ENCODE measurements around the gene IL21R.
"Not testable (repeated sequence)": the region's sequence is repeated elsewhere in the genome, so short reads cannot be mapped to it uniquely, and the experiment has no call there.

IL21R gene

DNA sequence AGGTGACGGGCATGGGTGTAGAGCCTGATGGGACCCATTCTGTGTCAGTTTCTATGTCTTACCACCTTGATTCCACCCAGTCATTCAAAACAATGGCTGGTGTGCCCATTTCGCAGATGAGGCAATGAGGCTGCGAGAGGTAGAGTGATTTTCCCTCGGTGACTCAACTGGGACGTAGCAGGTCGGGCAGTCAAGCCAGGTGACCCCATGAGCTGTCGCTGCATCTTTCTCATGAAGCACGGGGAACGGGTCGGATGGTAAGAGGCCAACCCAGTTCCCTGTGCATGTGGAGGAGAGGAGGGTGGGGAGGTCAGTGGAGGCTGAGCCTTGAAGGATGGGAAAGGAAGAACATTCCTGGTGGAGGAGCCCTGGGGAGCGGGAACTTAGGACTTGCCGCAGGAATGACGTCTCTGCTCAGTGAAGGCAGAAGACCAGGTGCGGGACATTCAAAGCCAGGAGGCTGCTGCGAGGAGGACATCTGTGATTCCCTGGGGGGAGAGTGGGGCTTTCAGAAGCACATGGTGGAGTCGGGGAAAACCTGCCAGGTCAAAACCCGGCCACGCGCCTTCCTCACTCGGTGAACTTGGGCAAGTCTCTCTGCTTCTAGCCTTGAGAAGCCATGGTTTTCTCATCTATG lies 1.1 kb downstream of the IL21R start:
- DNase-seq = peak; percentile 55 to 58

DNA sequence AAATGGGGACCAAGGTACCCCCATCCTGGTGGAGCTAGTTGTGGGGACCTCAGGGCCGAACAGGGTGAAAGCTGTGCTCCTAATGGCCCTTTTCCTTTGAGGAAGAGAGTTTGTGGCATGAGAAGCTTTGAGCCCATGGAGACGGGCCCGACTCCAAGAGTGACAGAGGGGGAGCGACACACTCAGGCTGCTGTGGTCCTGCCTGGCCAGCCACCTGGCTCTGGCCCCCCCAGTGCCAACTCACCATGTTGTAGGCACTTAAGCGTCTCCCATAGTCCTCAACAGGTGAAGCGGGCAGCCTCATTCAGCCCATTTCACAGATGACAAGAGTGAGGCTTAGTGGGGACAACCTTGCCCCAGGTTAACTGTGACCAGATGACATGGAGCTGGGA lies 1.6 kb downstream of the IL21R start:
- DNase-seq = peak in 1 of 2 donors; percentile 28

DNA sequence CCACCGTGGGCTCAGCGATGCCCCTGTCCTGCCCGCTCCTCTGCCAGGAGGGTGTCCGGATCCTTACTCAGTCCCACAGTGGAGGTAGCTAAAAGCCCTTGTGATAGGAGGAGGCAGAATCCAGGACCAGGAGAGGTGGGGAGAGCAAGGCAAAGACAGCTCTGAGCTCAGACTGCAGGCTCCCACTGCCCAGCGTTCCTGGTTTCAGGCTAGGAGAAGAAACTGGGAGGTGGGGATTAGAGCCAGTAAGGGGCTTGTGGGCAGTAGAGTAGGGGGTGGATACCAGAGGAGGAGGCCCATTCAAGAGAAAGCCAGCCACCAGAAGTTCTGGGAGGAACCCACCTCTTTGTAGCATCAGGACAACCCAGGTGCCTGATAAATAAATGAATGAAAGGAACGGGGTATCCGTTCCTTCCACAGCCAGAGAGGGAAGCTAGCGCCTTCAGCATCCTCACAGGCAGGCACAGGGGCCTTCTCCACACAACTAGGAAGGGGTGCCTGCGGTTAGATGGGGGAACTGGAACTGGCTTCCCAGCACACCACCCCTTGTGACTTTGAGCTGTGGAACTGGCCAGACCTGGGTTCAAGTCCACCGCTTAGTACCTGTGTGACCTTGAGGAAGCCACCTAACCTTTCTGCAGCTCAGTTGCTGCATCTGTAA lies 2.3 kb downstream of the IL21R start:
- DNase-seq = peak; percentile 39 to 55

DNA sequence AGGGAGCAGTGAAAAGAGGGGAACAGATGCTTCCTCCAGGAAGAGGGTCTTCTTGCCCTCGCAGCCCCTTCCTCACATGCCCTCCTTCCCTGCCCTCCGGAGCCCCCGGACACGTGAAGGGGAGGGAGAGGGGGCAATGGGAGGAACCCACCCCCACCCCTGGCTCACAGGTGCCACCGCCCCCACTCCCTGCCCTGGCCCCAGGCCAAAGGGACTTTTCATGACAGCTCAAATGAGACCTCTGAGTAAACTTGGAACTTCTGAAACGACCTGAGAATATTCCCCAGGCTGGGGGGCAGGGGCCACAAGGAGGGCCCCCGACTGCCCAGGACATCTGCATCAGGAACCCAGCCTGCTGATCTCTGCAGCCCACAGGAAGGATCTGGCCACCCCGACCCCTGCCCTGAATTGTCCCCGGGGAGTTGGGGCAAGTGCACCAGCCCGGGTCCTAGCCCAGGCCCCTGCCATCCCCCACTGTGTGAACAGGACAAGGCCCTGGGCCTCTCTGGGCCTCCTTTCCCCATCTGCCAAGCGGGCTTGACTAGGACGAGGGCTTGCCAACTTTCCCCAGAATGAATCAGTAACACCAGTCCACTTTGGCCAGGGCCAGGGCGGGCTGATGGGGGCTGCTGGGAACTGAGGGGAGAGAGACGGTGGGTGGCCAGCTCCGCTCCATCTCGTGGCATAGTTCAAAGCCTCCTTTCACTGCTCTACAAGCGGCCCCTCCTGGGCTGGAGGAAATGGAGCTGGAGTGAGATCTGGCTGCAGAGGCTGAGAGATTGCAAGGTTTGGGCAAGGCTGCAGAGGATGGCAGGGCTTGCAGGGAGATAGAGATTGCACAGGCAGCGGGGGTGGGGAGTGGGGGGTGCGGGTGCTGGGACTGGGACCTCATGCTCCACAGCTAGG lies 3.8 kb downstream of the IL21R start:
- DNase-seq = peak; percentile 84 to 85

DNA sequence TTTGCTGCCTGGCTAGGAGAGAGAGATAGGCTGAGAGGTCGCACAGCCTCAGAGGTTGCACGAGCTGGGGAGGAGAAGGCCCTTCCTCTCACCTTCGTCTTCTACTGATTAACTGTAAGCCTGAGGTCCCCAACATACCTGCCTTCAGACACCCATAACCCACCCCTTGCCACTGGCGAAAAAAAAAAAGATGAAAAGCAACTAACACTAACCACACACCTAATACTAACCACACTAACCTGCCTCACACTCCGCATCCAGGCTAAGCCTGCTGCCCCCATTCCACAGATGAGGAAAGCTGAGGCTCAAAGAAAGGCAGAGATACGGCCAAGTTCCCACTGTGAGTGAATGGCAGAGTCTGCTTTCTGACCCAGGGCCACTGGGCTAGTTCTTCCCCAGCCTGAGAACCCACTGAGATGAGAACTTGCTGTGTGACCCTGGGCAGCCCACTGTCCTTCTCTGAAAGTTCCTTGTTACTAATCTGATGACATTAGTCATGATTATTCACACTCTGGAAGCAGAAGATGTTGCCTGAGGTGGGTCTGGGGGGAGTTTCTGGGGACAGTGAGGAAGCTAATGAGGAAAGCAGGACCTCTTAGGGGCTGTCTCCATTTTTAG lies 4.6 kb downstream of the IL21R start:
- DNase-seq = peak in 1 of 2 donors; percentile 45

DNA sequence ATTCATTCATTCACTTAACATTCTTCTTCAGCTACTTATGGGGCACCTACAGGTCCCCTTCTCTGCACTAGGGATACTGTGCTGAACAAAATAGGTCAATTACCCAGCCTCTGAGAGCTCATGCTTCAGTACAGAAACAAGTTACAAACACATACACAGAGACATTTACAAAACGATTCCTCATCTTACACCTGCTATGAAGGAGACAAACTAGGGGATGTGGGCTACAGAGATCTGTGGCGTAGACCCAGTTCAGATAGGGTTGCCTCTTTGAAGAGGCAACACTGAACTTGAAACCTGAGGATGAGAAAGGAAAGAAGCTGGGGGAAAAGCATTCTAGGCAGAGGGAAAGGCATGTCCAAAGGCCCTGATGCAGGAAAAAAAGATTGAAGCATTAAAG lies 5.2 kb downstream of the IL21R start:
- no peak for DNase-seq

DNA sequence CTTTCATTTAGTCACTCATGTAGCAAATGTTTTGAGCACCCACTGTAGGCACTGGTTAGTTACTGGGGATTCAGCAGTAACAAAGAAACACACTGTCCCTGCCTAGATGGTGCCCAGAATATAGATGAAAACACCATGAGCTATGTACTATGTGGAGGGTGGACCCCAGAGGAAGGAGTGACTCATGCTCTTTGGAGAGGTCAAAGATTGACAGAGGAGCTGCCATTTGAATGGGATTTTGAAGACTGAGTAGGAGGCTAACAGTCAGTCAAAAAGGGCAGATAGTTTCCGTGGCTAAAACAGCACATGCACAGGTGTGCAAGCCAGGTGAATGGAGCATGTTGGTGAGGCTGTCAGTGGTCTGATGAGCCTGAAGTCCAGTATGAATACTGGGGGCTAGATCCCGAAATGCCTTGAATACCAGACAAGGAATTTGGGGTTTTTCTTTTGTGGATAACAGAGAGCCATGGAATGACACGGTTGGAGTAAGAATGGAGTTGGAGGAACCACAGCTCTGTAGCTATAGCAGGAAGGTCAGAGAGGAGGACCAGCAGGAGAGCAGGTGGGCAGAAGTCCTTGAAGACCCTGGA lies 6.1 kb downstream of the IL21R start:
- peak; percentile 36 to 55 for DNase-seq

DNA sequence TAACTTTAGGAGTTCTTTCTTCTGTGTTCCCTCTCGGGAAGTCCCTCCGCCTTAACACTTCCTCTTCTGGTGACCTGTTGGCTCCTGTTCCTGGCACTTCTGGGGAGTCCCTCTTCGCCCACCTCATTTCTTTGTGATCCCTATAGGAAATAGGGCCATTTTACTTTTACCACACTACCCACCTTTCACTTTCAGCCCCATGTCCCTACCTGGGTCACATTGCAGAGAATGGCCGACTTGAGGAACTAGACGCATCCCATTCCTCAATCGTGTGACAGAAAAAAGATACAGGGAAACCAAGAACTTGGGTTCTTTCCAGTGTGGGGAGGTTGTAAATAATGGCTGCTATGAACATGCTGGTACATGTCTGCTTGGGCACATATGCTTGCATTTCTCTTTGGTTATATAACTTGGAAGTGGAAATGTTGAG lies 6.6 kb downstream of the IL21R start:
- DNase-seq = no peak

DNA sequence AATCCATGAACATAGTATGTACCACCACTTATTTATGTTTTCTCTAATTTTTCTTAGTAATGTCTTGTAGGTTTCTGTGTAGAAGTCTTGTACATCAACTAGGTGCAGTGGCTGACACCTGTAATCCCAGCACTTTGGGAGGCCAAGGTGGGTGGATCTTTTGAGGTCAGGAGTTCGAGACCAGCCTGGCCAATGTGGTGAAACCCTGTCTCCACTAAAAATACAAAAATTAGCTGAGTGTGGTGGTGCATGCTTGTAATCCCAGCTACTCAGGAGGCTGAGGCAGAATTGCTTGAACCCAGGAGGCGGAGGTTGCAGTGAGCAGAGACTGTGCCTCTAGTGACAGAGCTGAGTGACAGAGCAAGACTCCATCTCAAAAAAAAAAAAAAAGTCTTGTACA lies 8.0 kb downstream of the IL21R start:
- not testable (repeated sequence) for DNase-seq

DNA sequence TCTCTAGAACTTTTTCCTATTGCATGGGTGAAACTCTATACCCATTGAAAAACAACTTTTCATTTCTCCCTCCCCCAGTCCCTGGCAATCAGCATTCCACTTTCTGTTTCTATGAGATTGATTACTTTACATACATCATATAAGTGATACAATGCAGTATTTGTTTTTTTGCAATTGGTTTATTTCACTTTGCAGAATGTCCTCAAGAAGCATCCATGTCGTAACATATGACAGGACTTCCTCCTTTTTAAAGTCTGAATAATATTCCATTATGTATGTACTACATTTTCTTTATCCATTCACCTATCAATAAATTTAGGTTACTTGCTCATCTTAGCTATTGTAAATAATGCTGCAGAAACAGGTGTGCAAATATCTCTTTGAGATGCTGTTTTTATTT lies 8.8 kb downstream of the IL21R start:
- no peak for DNase-seq

DNA sequence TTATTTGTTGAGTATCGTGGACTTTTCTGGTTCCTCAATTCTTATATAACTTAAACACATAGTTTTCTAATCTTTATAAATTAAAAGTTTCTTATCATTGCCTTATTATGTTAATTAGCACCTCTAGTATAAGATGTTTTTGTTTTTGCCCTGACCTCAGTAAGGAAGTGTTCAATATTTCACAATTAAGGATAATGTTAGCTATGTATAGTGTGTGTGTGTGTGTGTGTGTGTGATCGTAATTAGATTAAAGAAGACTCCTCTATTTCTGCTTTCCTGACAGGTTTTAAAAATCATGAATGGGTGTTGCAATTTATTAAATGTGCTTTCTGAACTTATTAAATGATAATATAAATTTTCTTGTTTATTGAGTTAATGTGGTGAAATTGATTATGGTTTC lies 12.0 kb downstream of the IL21R start:
- no peak for DNase-seq

DNA sequence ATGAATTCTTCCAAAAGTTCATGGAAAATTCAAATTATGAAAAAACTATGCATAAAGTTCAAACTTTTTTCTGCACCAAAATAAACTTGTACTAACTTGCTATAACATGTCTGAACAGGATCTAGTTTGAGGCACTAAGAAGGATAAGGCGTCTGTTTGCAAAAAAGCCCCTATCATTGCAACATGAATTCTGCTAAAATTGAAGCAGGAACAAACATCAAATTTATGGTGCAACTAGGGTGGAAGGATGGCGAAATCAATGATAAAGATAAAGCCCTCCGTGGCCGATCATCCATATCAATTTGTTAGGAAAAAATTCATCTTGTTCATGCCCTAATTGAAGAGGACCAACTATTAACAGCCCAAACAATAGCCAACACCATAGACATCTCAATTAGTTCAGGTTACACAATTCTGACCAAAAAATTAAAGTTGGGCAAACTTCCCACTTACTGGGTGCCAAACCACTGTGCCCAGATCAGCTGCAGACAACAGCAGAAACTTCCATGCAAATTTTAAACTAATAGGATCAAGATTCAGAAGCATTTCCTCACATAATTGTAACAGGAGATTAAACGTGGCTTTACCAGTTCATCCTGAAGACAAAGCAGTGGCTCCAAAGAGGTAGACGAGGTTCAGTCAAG lies 12.9 kb downstream of the IL21R start:
- no peak for DNase-seq

DNA sequence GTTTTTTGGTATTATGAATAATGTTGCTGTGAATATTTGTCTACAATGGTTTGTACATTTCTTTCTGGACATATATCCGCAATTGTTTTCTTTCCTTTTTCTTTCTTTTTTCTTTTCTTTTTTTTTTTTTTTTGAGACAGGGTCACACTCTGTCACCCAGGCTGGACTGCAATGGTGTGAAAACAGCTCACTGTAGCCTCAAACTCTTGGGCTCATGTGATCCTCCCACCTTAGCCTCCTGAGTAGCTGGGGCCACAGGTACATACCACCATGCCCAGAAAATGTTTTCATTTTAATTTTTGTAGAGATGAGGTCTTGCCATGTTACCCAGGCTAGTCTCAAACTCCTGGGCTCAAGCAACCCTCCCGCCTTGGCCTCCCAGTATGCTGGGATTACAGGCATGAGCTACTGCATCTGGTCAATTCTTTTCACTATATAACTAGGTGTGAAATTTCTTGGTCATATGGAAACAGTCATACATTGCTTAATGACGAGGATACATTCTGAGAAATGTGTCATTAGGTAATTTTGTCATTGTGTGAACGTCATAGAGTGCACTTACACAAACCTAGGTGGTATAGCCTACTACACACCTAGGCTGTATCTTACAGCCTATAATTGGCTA lies 15.2 kb downstream of the IL21R start:
- peak in 1 of 2 donors; percentile 14 for DNase-seq

DNA sequence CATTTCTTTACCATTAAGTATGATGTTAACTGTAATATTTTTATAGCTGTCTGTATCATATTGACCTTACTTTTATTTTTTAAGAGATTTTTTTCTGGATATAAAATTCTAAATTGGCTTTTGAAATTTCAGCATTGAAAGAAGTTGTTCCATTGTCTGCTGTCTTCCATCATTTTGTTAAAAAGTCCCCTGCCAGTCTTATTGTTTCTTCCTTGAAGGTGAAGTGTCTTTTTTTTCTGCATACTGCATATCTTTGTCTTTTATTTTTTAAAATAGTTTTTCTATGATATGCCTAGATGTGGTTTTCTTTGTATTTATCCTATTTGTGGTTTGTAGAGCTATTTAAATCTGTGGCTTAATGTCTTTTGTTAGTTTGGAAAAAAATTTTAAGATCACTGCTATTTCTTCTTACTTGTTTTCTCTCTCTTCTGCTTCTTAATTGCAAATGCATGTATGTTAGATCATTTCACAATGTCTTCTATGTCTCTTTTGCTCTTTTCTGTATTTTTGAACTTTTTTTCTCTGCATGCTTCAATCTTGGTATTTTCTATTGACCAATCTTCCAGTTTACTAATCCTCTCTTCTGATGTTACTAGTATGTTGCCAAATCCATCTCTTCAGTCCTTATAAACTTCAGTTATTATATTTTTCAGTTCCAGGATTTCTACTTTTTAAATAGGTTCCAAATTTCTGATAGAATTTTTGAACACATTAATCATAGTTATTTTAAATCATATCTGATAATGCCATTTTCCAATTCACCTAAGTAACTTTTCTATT lies 20.2 kb downstream of the IL21R start:
- no peak for DNase-seq

DNA sequence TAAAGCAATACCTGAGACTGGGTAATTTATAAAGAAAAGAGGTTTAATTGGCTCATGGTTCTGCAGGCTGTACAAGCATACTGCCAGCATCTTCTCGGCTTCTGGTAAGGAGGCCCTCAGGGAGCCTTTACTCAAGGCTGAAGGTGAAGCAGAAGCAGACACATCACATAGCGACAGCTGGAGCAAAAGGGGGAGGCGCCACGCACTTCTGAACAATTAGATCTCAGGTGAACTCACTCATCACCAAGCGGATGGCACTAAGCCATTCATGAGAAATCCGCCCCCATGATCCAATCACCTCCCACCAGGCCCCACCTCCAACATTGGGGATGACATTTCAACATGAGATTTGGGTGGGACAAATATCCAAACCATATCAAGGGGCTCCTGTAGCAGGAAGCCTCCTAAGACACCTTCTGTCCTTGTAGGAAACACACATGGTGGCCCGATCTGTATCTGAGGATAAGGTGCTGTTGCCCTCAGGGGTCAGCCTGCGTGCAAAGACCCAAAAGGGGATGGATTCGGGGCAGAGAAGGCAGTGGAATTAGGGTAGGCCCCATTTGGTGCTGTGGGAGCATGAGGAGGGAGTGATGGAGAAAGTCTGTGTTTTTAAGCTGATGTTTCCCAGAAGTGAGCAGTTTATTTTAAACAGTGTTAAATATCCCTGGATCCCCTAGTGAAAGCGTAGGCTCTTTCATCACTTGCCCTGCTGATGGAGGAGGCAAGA lies 23.0 kb downstream of the IL21R start:
- DNase-seq = peak in 1 of 2 donors; percentile 14

DNA sequence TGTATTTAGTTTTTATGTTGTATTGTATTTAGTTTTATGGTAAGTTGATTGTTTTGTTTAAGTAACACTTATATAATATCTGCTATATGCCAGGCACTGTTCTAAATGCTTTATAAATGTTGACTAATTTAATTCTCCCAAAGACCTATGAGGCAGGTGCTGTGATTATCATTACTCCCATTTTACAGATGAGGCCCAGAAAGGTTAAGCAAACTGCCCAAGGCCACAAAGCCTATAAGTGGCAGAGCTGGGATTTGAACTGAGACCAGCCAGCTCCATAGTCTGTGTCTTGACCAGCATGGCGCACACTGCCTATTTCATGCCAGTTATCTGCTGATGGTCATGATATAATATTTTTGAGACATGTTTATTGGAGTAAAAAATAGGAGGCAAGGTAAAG lies 24.0 kb downstream of the IL21R start:
- no peak for DNase-seq

DNA sequence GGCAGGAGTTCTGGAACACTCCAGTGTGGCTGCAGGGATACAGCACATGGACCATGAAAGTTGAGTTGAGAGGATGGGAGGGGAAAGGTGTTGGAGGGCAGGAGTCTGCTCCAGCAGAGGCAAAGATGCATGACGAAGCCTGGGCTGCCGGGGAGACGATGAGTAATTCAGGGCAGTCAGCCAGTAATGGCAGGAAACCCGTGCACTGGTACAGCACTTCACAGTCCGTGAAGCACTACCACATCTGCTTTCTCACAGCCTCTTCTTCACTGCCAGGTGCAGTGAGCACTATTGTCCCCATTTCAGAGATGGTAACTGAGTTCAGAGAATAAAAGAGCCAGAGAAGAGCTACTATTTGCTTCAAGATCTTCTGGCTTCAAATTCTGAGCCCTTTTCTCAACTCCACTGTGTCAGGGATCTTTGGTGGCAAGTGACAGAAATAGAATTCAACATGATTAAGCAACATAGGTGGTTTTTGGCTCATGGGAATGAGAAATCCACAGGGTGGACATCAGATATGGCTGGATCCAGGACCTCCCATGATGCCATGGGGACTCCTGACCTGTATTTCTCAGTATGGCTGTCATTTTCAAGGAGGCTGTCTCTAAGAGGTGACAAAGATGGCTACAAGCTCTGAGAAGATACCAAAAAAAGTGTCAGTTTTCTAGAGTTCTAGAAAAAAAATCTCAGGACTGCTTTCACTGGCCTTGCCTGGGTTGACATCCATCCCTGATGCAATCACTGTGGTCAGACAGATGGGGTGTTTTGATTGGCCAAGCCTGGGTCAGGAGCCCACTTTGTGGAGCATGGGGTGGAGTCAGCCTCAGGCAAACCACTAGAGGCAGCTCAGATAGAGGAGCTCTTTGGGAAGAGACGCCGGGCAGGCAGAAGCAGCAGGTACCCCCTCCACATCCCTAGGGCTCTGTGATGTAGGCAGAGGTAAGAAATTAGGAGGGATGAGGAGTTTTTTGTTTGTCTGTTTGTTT lies 24.7 kb downstream of the IL21R start:
- peak; percentile 70 to 75 for DNase-seq

DNA sequence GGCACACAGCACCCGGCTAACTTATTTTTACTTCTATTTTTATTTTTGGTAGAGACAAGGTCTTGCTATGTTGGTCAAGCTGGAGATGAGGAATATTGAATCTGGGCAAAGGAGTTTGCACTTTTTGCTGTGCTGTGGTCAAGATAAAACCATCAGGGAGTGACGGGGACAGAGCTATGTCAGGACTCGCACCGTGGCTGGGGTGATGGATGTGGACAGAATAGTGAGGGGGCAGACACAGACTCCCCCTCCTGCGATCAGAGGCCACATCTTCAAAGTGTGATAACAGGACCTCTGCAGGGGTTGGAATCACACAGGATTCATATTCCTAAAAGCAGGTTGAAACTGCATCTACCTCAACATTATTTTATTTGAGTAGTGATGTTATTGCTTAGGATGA lies 25.6 kb downstream of the IL21R start:
- DNase-seq = peak in 1 of 2 donors; percentile 10

Data from stimulated activated CD4-positive, alpha-beta T cell treated with anti-CD3 and anti-CD28 coated beads, Interleukin-2, amount 100 ng/mL, for 24 hours (primary cell).